Activated T-cell treated with anti-CD3 and anti-CD28 coated beads, Interleukin-2, amount 50 U/mL, for 72 hours (primary cell): ENCODE measurements around the gene STAG1. TPM values are rescaled to one million over a fixed set of nuclear protein-coding genes. Genes with fewer than 3 reads are reported as not detected.
"Not testable (repeated sequence)": the region's sequence is repeated elsewhere in the genome, so short reads cannot be mapped to it uniquely, and the experiment has no call there.

Source experiments
- ATAC-seq, 2 donors: fragments of 150-1000 bp; cut with Tn5 transposase; replicated peaks in 1 of 2; 2 replicates each; pipeline ENCODE4 v1.10.0; 2021; ENCODE audit warnings: moderate library complexity in 2 of 2, mild to moderate bottlenecking in 1 of 2
- DNase-seq, 2 donors: peaks; one replicate each; pipeline ENCODE4 v3.0.0; 2021 to 2022; ENCODE audit warnings: mixed read lengths in 1 of 2
- H3K27ac Mint-ChIP-seq: one replicate; pipeline ENCODE4 v1.8.0; 2022; ENCODE audit warnings: mild to moderate bottlenecking, moderate library complexity, mixed read lengths
- H3K27me3 Mint-ChIP-seq: one replicate; pipeline ENCODE4 v1.8.0; 2022; ENCODE audit warnings: low read depth, mixed read lengths
- H3K36me3 Mint-ChIP-seq, 2 donors: one replicate each; pipeline ENCODE4 v1.8.0; 2022; ENCODE audit warnings: mixed read lengths in 2 of 2, mild to moderate bottlenecking in 1 of 2; ENCODE audit not compliant: insufficient read depth in 2 of 2
- H3K4me1 Mint-ChIP-seq: one replicate; pipeline ENCODE4 v1.8.0; 2022; ENCODE audit warnings: low read depth, mixed read lengths
- H3K4me3 Mint-ChIP-seq, 2 donors: one replicate each; pipeline ENCODE4 v1.8.0; 2022; ENCODE audit warnings: mild to moderate bottlenecking in 2 of 2, mixed read lengths in 2 of 2, moderate library complexity in 2 of 2
- H3K9me3 Mint-ChIP-seq, 2 donors: one replicate each; pipeline ENCODE4 v1.8.0; 2022; ENCODE audit warnings: mixed read lengths in 2 of 2
- total RNA-seq, 2 donors: library from RNA; stranded (reverse); gene quantifications; one replicate each; pipeline ENCODE4 v1.2.3, GENCODE V29; 2022

STAG1 gene
- total RNA-seq, 2 donors from 2014 or later: 41.0 to 52.7 TPM

- Mint-ChIP-seq H3K27me3 (no peaks in the 10 kb centered on the region), H3K9me3 (peaks cover 4 to 9% of the 10 kb centered on the region in 2 donors), H3K4me3 (no peak overlapping the region), H3K4me1 (peaks cover 30% of the 10 kb centered on the region), H3K36me3 (peaks cover 10 to 36% of the 10 kb centered on the region in 2 donors), H3K27ac (no peak overlapping the region)
- no peak for DNase-seq
- no peak for ATAC-seq
Observed at GRCh38 chr3:136650461-136650860, 101.7 kb downstream of the STAG1 start.

GRCh38 chr3:136645915-136646314, 106.3 kb downstream of the STAG1 start:
- Mint-ChIP-seq H3K4me3 (no peak overlapping the region), H3K27ac (no peak overlapping the region), H3K36me3 (peaks cover 0 to 9% of the 10 kb centered on the region in 2 donors), H3K4me1 (peaks cover 16% of the 10 kb centered on the region), H3K27me3 (no peaks in the 10 kb centered on the region), H3K9me3 (peaks cover 0 to 9% of the 10 kb centered on the region in 2 donors)
- no peak for DNase-seq
- no peak for ATAC-seq

GRCh38 chr3:136644212-136644611, 108.0 kb downstream of the STAG1 start:
- ATAC-seq: no peak
- Mint-ChIP-seq H3K27me3 (no peaks in the 10 kb centered on the region), H3K4me3 (no peak overlapping the region), H3K4me1 (peaks cover 16% of the 10 kb centered on the region), H3K36me3 (peaks cover 0 to 9% of the 10 kb centered on the region in 2 donors), H3K9me3 (peaks cover 0 to 9% of the 10 kb centered on the region in 2 donors), H3K27ac (no peak overlapping the region)
- DNase-seq: no peak

GRCh38 chr3:136643380-136643779, 108.8 kb downstream of the STAG1 start:
- H3K36me3 Mint-ChIP-seq, ATAC-seq, DNase-seq, H3K9me3 Mint-ChIP-seq, H3K27ac Mint-ChIP-seq, H3K4me3 Mint-ChIP-seq, H3K27me3 Mint-ChIP-seq, H3K4me1 Mint-ChIP-seq: not testable (repeated sequence)

DNA sequence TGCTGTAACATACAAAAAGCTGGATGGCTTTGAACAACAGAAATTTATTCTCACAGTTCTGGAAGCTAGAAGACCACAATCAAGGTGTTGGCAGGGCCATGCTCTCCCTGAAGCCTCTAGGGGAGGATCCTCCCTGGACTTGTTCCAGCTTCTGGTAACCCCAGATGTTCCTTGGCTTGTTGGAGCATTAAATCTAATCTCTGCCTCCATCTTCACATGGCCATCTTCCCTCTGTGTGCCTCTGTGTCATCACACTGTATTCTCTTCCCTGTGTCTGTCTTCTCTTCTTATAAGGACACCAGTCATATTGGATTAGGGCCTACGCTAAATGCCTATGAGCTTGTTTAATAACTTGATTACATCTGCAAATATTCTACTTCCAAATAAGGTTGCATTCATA, 109.5 kb downstream of the STAG1 start:
- no peak for ATAC-seq

DNA sequence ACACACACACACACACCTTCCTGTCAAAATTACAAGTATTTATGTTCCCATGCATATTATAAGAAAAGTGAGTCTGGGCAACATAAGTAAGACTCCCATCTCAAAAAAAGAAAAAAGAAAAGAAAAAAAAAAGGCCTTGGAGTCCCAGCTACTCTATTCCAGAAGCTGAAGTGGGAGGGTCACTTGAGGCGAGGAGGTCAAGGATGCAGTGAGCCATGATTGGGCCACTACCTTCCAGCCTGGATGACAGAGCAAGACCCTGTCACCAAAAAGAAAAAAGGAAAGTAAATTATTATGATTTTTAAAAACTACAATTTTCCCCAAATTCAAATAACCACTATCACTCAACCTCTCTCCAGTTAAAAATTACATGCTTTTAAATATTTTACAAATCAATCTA, 113.1 kb downstream of the STAG1 start:
- H3K9me3 Mint-ChIP-seq: peaks cover 0 to 4% of the 10 kb centered on the region in 2 donors
- peaks cover 0 to 6% of the 10 kb centered on the region in 2 donors for H3K36me3 Mint-ChIP-seq
- H3K4me1 Mint-ChIP-seq: peaks cover 12% of the 10 kb centered on the region
- no peaks in the 10 kb centered on the region for H3K27me3 Mint-ChIP-seq
- no peak for ATAC-seq
- DNase-seq: no peak
- no peak overlapping the region for H3K27ac Mint-ChIP-seq
- no peak overlapping the region for H3K4me3 Mint-ChIP-seq

More for the DNA sequence above, 109.5 kb downstream of the STAG1 start:
- peaks cover 0 to 8% of the 10 kb centered on the region in 2 donors for H3K36me3 Mint-ChIP-seq
- DNase-seq: no peak
- H3K27ac Mint-ChIP-seq: no peak overlapping the region
- peaks cover 0 to 9% of the 10 kb centered on the region in 2 donors for H3K9me3 Mint-ChIP-seq
- peaks cover 8% of the 10 kb centered on the region for H3K4me1 Mint-ChIP-seq
- no peaks in the 10 kb centered on the region for H3K27me3 Mint-ChIP-seq
- H3K4me3 Mint-ChIP-seq: no peak overlapping the region

- peaks cover 0 to 8% of the 10 kb centered on the region in 2 donors for H3K36me3 Mint-ChIP-seq
- H3K4me3 Mint-ChIP-seq: no peak overlapping the region
- peaks cover 24% of the 10 kb centered on the region for H3K4me1 Mint-ChIP-seq
- H3K9me3 Mint-ChIP-seq: peaks cover 0 to 2% of the 10 kb centered on the region in 2 donors
- DNase-seq (no peak), ATAC-seq (no peak)
- no peaks in the 10 kb centered on the region for H3K27me3 Mint-ChIP-seq
- H3K27ac Mint-ChIP-seq: no peak overlapping the region
Observed at GRCh38 chr3:136637176-136637575, 115.0 kb downstream of the STAG1 start.

DNA sequence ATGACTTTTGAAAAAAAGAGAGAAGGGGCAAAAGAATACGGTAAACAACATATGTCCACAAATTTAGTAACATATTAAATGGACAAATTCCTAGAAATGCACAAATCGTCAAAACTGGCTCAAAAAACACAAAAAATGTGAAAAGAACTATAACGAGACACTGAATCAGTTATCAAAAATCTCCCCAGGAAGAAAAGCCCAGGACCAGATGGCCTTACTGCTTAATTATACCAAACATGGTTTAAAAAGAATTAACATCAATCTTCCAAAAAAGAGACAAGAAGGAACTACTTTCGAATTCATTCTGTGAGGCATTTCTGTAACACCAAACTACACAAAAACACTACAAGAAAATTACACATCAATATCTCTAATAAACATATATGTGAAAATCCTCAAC, 117.4 kb downstream of the STAG1 start:
- no peak overlapping the region for H3K4me3 Mint-ChIP-seq
- ATAC-seq (no peak), DNase-seq (no peak)
- H3K4me1 Mint-ChIP-seq: peaks cover 28% of the 10 kb centered on the region
- H3K9me3 Mint-ChIP-seq: peaks cover 0 to 2% of the 10 kb centered on the region in 2 donors
- peaks cover 1 to 21% of the 10 kb centered on the region in 2 donors for H3K36me3 Mint-ChIP-seq
- H3K27ac Mint-ChIP-seq: peak overlapping the region; percentile 46
- H3K27me3 Mint-ChIP-seq: no peaks in the 10 kb centered on the region

DNA sequence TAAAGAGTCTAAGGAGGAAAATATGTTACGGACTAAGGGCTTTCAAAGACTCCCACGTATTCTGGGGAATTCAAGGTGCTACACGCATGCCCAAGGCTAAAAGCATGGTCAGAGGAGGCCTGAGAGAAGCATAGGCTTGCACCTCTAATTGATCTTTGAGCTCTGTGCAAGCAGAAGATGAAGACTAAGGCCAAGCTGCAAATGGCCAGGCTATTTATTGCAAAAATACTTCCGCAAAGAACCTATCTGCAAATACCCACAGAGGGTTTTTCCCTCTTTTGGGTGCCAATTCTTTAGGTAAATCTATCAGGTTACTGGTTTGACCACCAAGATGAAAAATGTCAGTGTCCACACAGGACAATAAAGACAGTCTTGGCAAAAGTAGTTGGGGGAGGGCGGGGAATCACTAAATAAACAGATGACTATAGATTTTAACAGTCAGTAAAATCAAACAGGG, 119.5 kb downstream of the STAG1 start:
- Mint-ChIP-seq H3K4me3 (no peak overlapping the region), H3K27ac (no peak overlapping the region), H3K27me3 (no peaks in the 10 kb centered on the region), H3K4me1 (peaks cover 31% of the 10 kb centered on the region), H3K36me3 (peaks cover 9 to 40% of the 10 kb centered on the region in 2 donors), H3K9me3 (peaks cover 8 to 9% of the 10 kb centered on the region in 2 donors)
- no peak for ATAC-seq
- DNase-seq: no peak

DNA sequence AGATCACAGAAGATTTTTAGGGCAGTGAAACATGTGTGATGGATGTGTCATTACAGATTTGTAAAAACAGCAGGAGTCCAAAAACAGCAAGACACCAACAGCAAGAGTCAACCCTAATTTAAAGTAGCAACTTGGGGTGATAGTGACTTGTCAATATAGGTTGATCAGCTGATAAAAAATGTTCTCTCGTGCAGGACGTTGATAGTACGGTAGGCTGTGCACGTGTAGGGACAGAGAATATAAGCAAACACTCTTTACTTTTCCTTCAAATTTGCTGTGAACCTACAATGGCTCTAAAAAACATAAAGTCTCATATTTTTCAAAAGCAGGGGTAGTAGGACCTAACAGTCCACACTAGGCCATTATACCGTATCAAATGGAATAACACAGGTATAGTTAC, 120.8 kb downstream of the STAG1 start:
- Mint-ChIP-seq H3K4me3 (no peak overlapping the region), H3K27ac (no peak overlapping the region), H3K36me3 (peaks cover 10 to 37% of the 10 kb centered on the region in 2 donors), H3K27me3 (no peaks in the 10 kb centered on the region), H3K9me3 (peaks cover 7 to 9% of the 10 kb centered on the region in 2 donors), H3K4me1 (peaks cover 27% of the 10 kb centered on the region)
- DNase-seq (no peak), ATAC-seq (no peak)

- Mint-ChIP-seq H3K4me1 (peaks cover 27% of the 10 kb centered on the region), H3K36me3 (peaks cover 10 to 37% of the 10 kb centered on the region in 2 donors), H3K9me3 (peaks cover 7 to 9% of the 10 kb centered on the region in 2 donors)
Observed at GRCh38 chr3:136630915-136631314, 121.3 kb downstream of the STAG1 start.

DNA sequence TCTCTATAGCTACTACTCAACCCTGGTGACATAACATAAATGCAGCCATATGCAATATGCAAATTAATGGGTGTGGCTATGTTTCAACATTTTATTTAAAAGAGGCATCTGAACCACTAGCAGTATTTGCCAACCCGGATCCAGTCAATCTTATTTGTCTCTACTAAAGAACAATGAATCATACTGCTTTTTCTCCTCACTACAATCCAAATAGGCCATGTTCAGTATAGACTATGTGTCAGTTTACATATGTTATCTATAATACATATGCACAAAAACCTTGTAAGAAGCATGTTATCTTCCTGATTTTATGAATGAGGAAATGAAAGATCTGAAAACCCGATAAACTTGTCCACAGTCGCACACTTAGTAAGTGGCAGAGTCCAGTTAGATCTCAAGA, 125.7 kb downstream of the STAG1 start:
- Mint-ChIP-seq H3K27me3 (no peaks in the 10 kb centered on the region), H3K4me1 (peaks cover 14% of the 10 kb centered on the region), H3K27ac (no peak overlapping the region), H3K36me3 (peaks cover 10 to 31% of the 10 kb centered on the region in 2 donors), H3K9me3 (peaks cover 7 to 9% of the 10 kb centered on the region in 2 donors), H3K4me3 (no peak overlapping the region)
- ATAC-seq (no peak), DNase-seq (no peak)

More at GRCh38 chr3:136630915-136631314, 121.3 kb downstream of the STAG1 start:
- Mint-ChIP-seq H3K4me3 (no peak overlapping the region), H3K27me3 (no peaks in the 10 kb centered on the region), H3K27ac (no peak overlapping the region)
- no peak for DNase-seq
- ATAC-seq: no peak

GRCh38 chr3:136624894-136625815, 127.0 kb downstream of the STAG1 start:
- H3K9me3 Mint-ChIP-seq: peaks cover 7 to 9% of the 10 kb centered on the region in 2 donors
- no peak overlapping the region for H3K27ac Mint-ChIP-seq
- no peak overlapping the region for H3K4me3 Mint-ChIP-seq
- no peaks in the 10 kb centered on the region for H3K27me3 Mint-ChIP-seq
- H3K4me1 Mint-ChIP-seq: peaks cover 14% of the 10 kb centered on the region
- H3K36me3 Mint-ChIP-seq: peaks cover 10 to 26% of the 10 kb centered on the region in 2 donors
- DNase-seq (no peak), ATAC-seq (no peak)
